ENCODE measurements around the gene ARSK. TPM values are rescaled to one million over a fixed set of nuclear protein-coding genes. Genes with fewer than 3 reads are reported as not detected.

ARSK gene
- total and polyA plus RNA-seq, 2 of the 13 experiments (the other 11 are each of a cell fraction or from before 2014, with no cell fraction given) = 7.9 TPM

- no peaks in the 10 kb centered on the region for H3K9me3 ChIP-seq (ENCODE audit: low read length)
- no peak overlapping the region for H2AFZ ChIP-seq (ENCODE audit: low read length)
- no peak overlapping the region for H3K9ac ChIP-seq (ENCODE audit: insufficient read depth, low read depth, low read length)
- peak; percentile 16; the same call in 2 of the 3 replicates for ATAC-seq
- peak overlapping the region; percentile 85 for H3K4me2 ChIP-seq (ENCODE audit: low read depth, low read length)
- CTCF ChIA-PET (ENCODE audit: low intra/inter-chr PET ratio, low total read pairs) = no interaction called here
- H3K27ac ChIP-seq (ENCODE audit: extremely low read length, insufficient read depth, low read length) = no peak overlapping the region
- FAIRE-seq = no peak
- WGBS (ENCODE audit: low lambda C conversion rate) = 5% methylated on average over 19 of the region's 19 CpGs
- intact Hi-C loops (cut with micrococcal nuclease; ENCODE audit: unreplicated experiment) (loop anchor here (5.0 kb wide), 1 partner anchor 62 kb away; the partner anchor contains the start of gene ARSK), in situ Hi-C loops (cut with HindIII; ENCODE audit: extremely low pct_ligation_motif_present, low pct_unique_long_range_greater_than_20kb) (no loop called here)
- H3K4me3 ChIP-seq (replicated peaks in 1 of 3; ENCODE audit: insufficient read depth in 1 of 3, low read depth in 2 of 3, low read length in 3 of 3) = peak overlapping the region; percentile 39 to 74 (median 43)
- peaks cover 25% of the 10 kb centered on the region for H3K4me1 ChIP-seq (ENCODE audit: insufficient read depth, low read length)
- no peak for DNase-seq (ENCODE audit: low spot score)
- H4K20me1 ChIP-seq (ENCODE audit: insufficient read depth, low read length) = no peaks in the 10 kb centered on the region
- no peaks in the 10 kb centered on the region for H3K36me3 ChIP-seq (replicated peaks in 1 of 2; ENCODE audit: control insufficient read depth in 1 of 2, insufficient read depth in 2 of 2, low read length in 2 of 2)
- no peaks in the 10 kb centered on the region for H3K79me2 ChIP-seq (ENCODE audit: insufficient read depth, low read length)
- POLR2A ChIA-PET = no interaction called here
- no TSS peak for BruUV-seq (replicated peaks)
- peaks cover 7 to 59% of the 10 kb centered on the region in 2 experiments for H3K27me3 ChIP-seq (ENCODE audit: control insufficient read depth in 1 of 2, insufficient read depth in 2 of 2, low read length in 2 of 2)
- TF ChIP-seq SCMH1 (CRISPR knock-in tag; IDR thresholded peaks at IDR 0.05; ENCODE audit: borderline replicate concordance) (peak; percentile 27; the same call in 1 of the 2 replicates), ZNF883 (CRISPR knock-in tag; IDR thresholded peaks at IDR 0.05; ENCODE audit: not compliant biosample characterization) (no peak), SALL1 (CRISPR knock-in tag; IDR thresholded peaks at IDR 0.05) (no peak), ZFX (CRISPR knock-in tag; IDR thresholded peaks at IDR 0.05; ENCODE audit: low read depth) (no peak), ZNF569 (CRISPR knock-in tag; IDR thresholded peaks at IDR 0.05; ENCODE audit: borderline replicate concordance) (no peak), LCORL (IDR thresholded peaks at IDR 0.05) (no peak), LCORL (CRISPR knock-in tag; IDR thresholded peaks at IDR 0.05) (no peak), RARA (CRISPR knock-in tag; IDR thresholded peaks at IDR 0.05) (no peak), SNAI1 (CRISPR knock-in tag; IDR thresholded peaks at IDR 0.05; ENCODE audit: borderline replicate concordance) (no peak), CBX2 (IDR thresholded peaks at IDR 0.05; ENCODE audit: low read depth, low read length) (peak; percentile 68; the same call in 1 of the 2 replicates), CBX2 (CRISPR knock-in tag; IDR thresholded peaks at IDR 0.05; ENCODE audit: low read depth) (no peak), ATF4 (CRISPR knock-in tag; IDR thresholded peaks at IDR 0.05) (no peak), EHMT2 (IDR thresholded peaks at IDR 0.05; ENCODE audit: borderline replicate concordance, low read depth, low read length) (no peak), RBAK (CRISPR knock-in tag; IDR thresholded peaks at IDR 0.05) (no peak), KAT8 (CRISPR knock-in tag; IDR thresholded peaks at IDR 0.05) (no peak), ZFP36 (IDR thresholded peaks at IDR 0.05; ENCODE audit: borderline replicate concordance, low read depth, low read length, partially characterized antibody) (no peak), REPIN1 (CRISPR knock-in tag; IDR thresholded peaks at IDR 0.05; ENCODE audit: borderline replicate concordance, low read depth) (0 out of 2 replicates have a peak, but pooled peaks have one; percentile 4), NR2F6 (IDR thresholded peaks at IDR 0.05) (no peak), NR2F6 (CRISPR knock-in tag; IDR thresholded peaks at IDR 0.05) (no peak)
- TF ChIP-seq, protein P1, sequence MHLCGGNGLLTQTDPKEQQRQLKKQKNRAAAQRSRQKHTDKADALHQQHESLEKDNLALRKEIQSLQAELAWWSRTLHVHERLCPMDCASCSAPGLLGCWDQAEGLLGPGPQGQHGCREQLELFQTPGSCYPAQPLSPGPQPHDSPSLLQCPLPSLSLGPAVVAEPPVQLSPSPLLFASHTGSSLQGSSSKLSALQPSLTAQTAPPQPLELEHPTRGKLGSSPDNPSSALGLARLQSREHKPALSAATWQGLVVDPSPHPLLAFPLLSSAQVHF (CRISPR knock-in tag; IDR thresholded peaks at IDR 0.05) = no peak
- TF ChIP-seq, protein P2, sequence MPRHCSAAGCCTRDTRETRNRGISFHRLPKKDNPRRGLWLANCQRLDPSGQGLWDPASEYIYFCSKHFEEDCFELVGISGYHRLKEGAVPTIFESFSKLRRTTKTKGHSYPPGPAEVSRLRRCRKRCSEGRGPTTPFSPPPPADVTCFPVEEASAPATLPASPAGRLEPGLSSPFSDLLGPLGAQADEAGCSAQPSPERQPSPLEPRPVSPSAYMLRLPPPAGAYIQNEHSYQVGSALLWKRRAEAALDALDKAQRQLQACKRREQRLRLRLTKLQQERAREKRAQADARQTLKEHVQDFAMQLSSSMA (CRISPR knock-in tag; IDR thresholded peaks at IDR 0.05) = no peak
- TF ChIP-seq, protein P3, sequence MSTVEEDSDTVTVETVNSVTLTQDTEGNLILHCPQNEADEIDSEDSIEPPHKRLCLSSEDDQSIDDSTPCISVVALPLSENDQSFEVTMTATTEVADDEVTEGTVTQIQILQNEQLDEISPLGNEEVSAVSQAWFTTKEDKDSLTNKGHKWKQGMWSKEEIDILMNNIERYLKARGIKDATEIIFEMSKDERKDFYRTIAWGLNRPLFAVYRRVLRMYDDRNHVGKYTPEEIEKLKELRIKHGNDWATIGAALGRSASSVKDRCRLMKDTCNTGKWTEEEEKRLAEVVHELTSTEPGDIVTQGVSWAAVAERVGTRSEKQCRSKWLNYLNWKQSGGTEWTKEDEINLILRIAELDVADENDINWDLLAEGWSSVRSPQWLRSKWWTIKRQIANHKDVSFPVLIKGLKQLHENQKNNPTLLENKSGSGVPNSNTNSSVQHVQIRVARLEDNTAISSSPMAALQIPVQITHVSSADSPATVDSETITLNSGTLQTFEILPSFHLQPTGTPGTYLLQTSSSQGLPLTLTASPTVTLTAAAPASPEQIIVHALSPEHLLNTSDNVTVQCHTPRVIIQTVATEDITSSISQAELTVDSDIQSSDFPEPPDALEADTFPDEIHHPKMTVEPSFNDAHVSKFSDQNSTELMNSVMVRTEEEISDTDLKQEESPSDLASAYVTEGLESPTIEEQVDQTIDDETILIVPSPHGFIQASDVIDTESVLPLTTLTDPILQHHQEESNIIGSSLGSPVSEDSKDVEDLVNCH (CRISPR knock-in tag; IDR thresholded peaks at IDR 0.05) = no peak
These were observed 64.7 kb downstream of the ARSK start for GRCh38 chr5:95619514-95620029.

All from HepG2 (cell line).